Stimulated activated CD4-positive, alpha-beta T cell treated with anti-CD3 and anti-CD28 coated beads, TNF-alpha, amount 100 ng/mL, for 24 hours (primary cell): ENCODE data around the gene DEFB131A.
A peak's percentile ranks its signal among the peaks of the same experiment; 100 is the strongest.
"Not testable (repeated sequence)": the region's sequence is repeated elsewhere in the genome, so short reads cannot be mapped to it uniquely, and the experiment has no call there.

Experiments
- DNase-seq, 3 experiments: peaks; one replicate each; pipeline ENCODE4 v3.0.0-alpha.2; 2020; ENCODE audit warnings: low read depth in 3 of 3

DEFB131A gene

DNA sequence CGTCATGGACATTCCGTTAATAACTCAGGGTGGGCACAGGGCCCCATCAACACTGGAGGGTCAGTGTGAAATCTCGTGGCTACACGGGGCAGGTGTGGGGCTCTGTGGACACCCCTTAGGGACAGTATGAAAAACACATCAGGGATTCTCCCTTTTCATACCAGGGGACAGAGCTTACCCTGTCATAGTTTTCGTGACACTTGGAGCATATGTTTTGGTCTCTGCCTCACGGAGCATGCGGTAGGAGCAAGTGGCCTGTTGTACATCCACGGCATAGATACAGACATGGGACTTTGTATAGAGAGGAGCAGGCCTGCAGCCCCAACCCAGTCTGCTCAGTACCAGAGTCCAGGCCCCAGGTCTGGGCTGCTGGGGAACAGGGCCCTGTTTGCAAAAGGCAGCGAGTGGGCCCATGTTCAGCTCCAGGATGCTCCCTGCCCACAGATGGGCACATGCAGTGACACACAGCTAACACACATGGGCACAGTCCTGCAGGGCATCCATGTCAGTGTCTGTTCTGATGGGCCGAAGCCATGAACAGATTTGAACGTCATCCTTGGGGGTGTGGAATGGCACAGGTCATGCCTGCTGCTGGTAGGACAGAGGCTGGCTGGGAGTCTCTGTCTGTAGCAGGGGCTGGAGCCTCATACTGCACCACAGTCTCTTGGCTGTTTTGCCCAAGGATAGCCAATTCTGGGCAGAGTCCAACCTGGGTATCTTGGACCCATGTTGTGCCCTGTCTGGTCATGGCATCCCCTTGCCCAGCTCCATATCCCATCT is 50.2 kb downstream of the DEFB131A start:
- DNase-seq: not testable (repeated sequence)

DNA sequence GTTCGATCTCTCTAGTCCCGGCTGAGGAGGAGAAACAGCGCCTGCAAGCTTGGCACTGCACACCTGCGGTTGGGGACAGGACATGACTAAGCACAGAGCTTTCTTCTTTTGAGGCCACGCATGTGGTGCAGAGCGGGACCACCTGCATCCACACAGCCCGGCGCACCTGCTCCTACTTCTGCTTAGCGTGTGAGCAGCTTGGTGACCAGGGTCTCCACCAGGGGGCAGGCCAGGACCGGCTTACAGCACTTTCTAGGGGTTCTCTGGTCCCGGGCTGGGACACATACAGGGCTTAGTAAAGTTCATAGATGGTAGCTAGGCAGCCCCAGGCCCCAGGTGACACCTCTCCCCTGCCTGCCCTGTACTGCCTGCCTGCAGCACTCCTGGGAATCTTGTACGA is 51.2 kb downstream of the DEFB131A start:
- DNase-seq: peak; percentile 48 to 76 (median 51)

DNA sequence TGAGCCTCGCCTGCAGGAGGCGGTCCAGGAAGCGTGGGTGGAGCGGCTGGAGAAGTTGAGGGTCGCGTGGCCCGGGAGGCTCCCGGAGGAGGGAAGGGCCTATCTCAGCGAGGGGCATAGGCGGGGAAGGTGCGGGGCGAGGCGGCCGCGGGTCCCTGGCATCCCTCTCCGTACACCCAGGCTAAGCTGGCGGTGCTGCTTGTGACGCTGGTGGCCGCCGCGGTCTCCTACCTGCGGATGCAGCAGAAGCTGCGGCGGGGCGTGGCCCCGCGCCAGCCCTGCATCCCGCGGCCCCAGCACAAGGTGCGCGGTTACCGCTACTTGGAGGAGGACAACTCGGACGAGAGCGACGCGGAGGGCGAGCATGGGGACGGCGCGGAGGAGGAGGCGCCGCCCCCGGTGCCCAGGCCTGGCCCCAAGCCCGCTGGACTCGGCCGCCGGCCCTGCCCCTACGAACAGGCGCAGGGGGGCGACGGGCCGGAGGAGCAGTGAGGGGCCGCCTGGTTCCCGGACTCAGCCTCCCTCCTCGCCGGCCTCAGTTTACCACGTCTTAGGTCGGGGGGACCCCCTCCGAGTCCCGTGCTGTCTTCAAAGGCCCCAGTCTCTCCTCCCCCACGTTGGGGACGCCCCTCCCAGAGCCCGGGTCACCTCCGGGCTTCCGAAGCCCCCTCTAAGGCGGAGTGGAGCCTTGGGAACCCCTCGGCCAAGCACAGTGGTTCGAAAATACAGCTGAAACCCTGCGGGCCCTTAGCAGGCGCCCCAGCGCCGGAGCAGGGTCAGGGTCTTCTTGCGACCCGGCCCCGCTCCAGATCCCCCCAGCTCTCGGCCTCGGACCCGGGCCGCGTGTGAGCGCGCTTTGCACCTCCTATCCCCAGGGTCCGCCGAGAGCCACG is 53.6 kb downstream of the DEFB131A start:
- not testable (repeated sequence) for DNase-seq

DNA sequence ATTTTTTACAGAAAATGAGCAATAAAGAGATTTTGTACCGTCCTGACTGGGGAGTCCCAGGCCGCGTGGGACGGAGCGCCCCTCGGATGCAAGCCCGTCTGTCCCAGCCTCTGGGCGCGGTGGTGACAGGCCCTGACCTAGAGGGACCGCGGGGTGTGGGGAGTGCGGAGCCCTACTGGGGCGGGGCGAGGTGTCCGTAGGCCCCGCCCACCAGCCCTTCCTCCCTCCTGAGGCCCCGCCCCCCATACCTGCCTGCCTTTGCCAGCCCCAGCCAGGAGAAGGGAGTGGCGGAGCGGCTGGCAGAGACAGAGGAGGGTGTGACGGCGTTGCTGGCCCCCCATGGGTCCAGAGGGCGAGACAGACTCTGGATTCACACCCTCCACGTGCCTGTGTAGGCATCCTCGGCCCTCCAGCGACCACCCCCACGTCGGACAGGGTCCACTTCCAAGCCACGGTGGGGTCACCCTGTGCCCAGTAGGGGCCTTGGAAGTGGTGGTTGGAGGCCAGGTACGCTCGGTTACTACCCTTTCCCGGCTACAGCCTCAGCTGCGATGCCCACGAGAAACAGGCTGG is 54.3 kb downstream of the DEFB131A start:
- DNase-seq: not testable (repeated sequence)

DNA sequence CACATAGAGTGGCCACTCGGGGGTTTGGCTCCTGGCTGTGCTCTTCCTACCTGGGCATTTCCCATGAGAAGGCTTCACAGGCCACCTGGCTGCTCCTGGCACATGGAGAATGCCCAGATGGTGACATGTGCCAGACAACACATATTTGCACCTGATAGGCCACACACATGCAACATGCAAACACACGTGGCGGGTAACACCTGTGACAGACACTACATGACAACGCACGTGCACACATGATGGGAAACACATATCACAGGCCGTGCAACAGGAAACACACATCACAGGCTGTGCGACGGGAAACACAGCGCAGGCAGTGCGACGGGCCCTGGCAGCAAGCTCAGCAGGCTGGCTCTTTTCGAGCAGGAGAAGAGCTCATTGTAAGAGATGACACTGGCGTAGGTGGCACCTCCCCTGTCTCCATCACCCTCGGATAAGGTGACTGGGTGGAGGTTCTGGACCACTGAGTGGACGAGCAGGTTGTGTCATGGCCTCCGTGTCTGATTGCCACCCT is 55.8 kb downstream of the DEFB131A start:
- not testable (repeated sequence) for DNase-seq
